ENCODE measurements around the gene ATP1A1.

ATP1A1 gene

DNA sequence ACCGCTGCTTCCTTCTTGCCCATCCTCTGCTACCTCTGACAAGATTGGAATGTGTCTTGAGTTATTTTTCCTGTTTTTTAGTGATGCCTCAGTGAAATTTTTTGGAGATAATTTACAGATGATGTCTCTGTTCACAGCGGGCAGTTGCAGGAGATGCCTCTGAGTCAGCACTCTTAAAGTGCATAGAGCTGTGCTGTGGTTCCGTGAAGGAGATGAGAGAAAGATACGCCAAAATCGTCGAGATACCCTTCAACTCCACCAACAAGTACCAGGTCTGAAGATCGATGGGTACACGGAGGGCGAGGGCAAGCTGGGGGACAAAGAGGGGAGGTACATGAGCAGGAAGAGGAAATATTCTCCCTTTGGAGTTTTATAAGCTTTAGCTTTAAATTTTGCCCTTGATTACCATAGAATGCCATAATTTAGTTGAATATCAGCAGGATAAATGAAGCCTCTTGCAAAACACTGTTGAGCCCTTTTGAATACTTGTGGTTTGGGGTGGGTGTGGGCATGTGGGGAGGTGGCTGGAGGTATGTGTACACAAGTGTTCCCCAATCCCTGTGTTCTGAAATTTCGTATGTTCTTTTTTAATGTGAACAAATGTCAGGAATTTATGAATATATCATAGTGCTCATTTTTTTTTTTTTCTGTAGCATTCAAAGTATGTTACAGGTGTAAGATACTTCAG lies 19.8 kb downstream of the ATP1A1 start:
- no peak for TF ChIP-seq TAF1 (IDR thresholded peaks at IDR 0.05; ENCODE audit: low read depth, low read length)
- no peak for TF ChIP-seq POU2F2 (IDR thresholded peaks at IDR 0.05; ENCODE audit: low read depth, low read length)
- TF ChIP-seq POLR2A (IDR thresholded peaks at IDR 0.05; ENCODE audit: low read depth, low read length), result no peak
- no peak for TF ChIP-seq SPI1 (IDR thresholded peaks at IDR 0.05; ENCODE audit: low read depth, low read length)
- no peak for TF ChIP-seq POLR2AphosphoS5 (IDR thresholded peaks at IDR 0.05; ENCODE audit: low read depth, low read length)
- FAIRE-seq, result no peak
- no peak for DNase-seq (ENCODE audit: insufficient read length, low spot score)

DNA sequence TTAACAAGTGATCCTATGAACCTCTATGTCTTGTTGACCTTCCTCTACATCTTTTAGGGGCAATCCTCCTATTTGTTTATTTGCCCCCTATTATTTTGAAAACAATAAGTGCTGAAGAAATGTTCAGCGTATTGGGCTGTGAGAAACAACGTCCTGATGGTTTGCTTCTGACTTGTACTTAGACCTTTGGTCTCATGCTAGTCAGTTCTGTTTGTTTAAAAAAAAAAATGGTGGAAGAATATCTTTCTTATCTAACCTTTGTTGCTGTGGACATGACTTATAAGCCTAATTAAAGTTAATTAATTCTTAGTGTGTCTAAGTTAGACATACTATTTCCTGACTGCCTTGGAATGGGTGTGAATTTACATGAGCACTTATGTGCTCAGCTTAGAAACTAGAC lies 20.7 kb downstream of the ATP1A1 start:
- no peak for TF ChIP-seq SPI1 (IDR thresholded peaks at IDR 0.05; ENCODE audit: low read depth, low read length)
- DNase-seq (ENCODE audit: insufficient read length, low spot score), result no peak
- FAIRE-seq, result no peak

DNA sequence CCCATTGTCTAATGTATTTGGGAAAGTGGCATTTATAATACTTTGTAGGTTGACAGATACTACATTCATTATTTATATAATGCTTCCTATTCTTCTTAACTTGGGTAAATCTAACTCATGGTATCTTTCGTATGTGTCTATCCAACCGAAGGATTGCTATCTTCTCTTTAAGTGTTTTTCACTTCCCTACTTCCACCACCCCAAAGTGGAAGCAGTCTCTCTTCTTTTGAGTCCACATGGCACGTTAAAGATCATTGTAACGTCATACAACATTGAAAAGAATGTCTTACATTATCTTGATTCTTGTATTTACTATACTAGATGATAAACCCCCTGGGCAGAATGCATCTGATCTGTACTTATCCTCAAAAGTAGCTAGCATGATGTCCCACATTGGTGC lies 21.2 kb downstream of the ATP1A1 start:
- DNase-seq (ENCODE audit: insufficient read length, low spot score) (no peak), FAIRE-seq (no peak)
- peak; percentile 77 for TF ChIP-seq SPI1 (IDR thresholded peaks at IDR 0.05; ENCODE audit: low read depth, low read length)
- TF ChIP-seq POLR2A (IDR thresholded peaks at IDR 0.05; ENCODE audit: low read depth, low read length), result no peak

DNA sequence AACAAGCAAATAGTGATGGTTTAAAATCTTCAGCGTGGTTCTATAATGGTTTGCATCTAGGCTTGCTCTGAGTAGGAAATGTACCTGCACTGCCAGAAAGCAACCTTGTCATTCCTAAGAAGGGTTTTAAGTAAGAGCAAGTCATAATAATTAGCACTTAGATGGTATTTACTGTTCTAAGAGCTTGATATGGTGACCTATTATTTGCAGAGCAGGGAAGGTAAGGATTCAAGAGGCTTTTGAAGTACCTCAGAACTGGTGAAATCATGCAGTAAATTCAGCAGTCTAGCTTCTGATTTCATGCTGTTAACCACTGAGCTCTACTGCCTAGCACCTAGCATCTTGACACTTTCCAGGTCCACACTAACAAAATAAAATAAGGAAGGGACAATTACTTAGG lies 23.7 kb downstream of the ATP1A1 start:
- TF ChIP-seq POU2F2 (IDR thresholded peaks at IDR 0.05; ENCODE audit: low read depth, low read length) (no peak), TAF1 (IDR thresholded peaks at IDR 0.05; ENCODE audit: low read depth, low read length) (no peak), POLR2AphosphoS5 (IDR thresholded peaks at IDR 0.05; ENCODE audit: low read depth, low read length) (no peak), PAX5 (IDR thresholded peaks at IDR 0.05; ENCODE audit: insufficient read depth, low read length, severe bottlenecking) (no peak), POLR2A (IDR thresholded peaks at IDR 0.05; ENCODE audit: low read depth, low read length) (no peak), SPI1 (IDR thresholded peaks at IDR 0.05; ENCODE audit: low read depth, low read length) (no peak)
- DNase-seq (ENCODE audit: insufficient read length, low spot score), result no peak
- no peak for FAIRE-seq

DNA sequence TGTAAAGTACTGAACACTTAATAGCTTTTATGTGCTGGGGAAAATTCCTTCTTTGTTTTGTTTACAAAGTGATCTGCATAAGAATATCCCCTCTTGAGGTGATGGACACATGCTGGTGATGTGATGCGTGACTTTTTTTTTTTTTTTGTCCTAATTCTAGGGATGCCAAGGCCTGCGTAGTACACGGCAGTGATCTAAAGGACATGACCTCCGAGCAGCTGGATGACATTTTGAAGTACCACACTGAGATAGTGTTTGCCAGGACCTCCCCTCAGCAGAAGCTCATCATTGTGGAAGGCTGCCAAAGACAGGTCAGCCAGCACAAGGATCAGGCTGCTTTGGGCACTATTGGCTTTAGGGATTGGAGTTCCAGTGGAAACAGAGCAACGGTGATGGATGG lies 24.7 kb downstream of the ATP1A1 start:
- no peak for TF ChIP-seq SPI1 (IDR thresholded peaks at IDR 0.05; ENCODE audit: low read depth, low read length)
- TF ChIP-seq POLR2A (IDR thresholded peaks at IDR 0.05; ENCODE audit: low read depth, low read length), result no peak
- TF ChIP-seq PAX5 (IDR thresholded peaks at IDR 0.05; ENCODE audit: insufficient read depth, low read length, severe bottlenecking), result no peak
- no peak for TF ChIP-seq POU2F2 (IDR thresholded peaks at IDR 0.05; ENCODE audit: low read depth, low read length)
- no peak for TF ChIP-seq POLR2AphosphoS5 (IDR thresholded peaks at IDR 0.05; ENCODE audit: low read depth, low read length)
- no peak for TF ChIP-seq TAF1 (IDR thresholded peaks at IDR 0.05; ENCODE audit: low read depth, low read length)
- FAIRE-seq (no peak), DNase-seq (ENCODE audit: insufficient read length, low spot score) (no peak)

DNA sequence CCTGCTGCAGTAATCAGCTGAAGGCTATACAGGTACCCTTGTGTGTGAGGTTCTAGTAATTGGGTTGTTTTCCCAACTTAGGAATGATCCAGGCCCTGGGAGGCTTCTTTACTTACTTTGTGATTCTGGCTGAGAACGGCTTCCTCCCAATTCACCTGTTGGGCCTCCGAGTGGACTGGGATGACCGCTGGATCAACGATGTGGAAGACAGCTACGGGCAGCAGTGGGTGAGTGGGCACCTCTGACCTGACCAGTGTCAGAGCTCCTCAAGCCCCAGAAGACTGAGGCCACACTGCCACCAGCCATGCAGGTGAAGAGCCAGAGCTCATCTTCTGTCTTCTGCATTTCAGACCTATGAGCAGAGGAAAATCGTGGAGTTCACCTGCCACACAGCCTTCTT lies 27.7 kb downstream of the ATP1A1 start:
- TF ChIP-seq POLR2A (IDR thresholded peaks at IDR 0.05; ENCODE audit: low read depth, low read length), result no peak
- FAIRE-seq (no peak), DNase-seq (ENCODE audit: insufficient read length, low spot score) (no peak)

DNA sequence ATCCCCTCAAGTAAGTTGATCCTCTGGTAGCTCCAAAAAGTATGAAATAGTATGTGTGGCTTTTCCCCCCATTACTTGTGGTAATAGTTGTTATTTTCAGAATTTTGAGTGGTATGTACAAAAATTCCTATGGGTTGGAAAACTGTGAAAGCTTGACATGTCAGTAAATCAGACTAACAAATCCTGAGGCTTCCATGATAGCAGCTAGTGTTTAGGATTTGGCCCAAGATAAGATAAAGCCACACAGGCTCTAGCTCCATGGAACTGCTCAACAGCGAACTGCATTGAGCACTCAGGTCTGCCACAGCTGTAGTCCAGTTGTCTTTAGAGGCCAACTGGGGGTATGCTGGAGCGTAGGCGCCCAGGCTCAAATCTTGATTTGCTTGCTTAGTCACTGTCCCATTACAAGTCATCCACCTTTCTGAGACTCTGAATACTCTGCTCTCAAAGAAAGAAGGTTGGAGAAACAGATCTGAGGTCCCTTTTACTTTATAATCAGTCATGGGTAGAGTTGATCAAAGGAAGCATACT lies 28.7 kb downstream of the ATP1A1 start:
- FAIRE-seq, result no peak
- DNase-seq (ENCODE audit: insufficient read length, low spot score), result no peak
- TF ChIP-seq POU2F2 (IDR thresholded peaks at IDR 0.05; ENCODE audit: low read depth, low read length) (no peak), POLR2A (IDR thresholded peaks at IDR 0.05; ENCODE audit: low read depth, low read length) (no peak), POLR2AphosphoS5 (IDR thresholded peaks at IDR 0.05; ENCODE audit: low read depth, low read length) (no peak), TAF1 (IDR thresholded peaks at IDR 0.05; ENCODE audit: low read depth, low read length) (no peak), PAX5 (IDR thresholded peaks at IDR 0.05; ENCODE audit: insufficient read depth, low read length, severe bottlenecking) (no peak), SPI1 (IDR thresholded peaks at IDR 0.05; ENCODE audit: low read depth, low read length) (no peak)

DNA sequence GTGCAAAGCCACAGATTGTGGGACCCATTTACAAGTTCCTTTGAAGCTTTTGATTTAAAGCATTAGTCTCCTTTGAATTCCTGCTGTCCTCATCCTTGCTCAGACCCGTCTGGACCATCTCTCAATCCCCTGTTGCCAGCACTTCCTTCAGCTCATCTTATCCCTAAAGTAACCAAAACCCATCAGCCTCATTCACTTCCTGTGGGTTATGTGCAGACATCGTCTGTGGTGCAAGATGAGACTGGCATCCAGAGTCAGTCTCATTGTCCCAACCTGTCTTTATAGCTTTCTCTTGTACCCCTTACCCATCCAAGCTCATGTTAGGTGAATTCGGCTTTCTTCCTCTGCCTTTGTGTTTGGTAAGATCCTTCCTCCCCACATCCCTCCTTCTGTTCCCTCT lies 29.3 kb downstream of the ATP1A1 start:
- TF ChIP-seq POLR2A (IDR thresholded peaks at IDR 0.05; ENCODE audit: low read depth, low read length) (no peak), SPI1 (IDR thresholded peaks at IDR 0.05; ENCODE audit: low read depth, low read length) (no peak)
- DNase-seq (ENCODE audit: insufficient read length, low spot score) (no peak), FAIRE-seq (no peak)

DNA sequence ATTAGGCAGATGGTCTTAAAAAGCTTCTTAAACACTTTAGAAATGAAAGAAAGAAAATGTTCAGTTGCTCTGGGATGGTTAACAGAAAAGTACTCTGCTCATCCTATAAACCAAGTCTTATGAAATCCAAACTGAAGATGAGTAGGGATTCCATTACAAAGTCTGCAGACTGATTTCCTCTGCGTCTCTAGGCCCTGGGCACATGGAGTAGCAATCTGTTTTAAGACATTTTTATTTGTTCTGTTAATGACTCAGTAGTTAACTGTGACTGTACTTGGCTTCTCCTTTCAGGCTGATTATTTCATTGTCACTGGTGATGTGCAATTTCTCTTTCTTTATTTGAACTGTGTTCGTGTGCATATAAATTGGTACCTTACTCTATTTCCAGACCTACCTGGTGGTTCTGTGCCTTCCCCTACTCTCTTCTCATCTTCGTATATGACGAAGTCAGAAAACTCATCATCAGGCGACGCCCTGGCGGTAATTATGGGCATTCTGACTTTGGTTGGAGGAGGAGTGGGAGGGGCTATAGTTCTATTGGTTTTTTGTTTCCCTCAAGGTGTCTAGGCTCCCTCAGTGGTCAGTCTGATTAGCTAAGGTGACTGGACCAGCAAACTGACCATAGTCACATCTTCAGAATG lies 30.6 kb downstream of the ATP1A1 start:
- no peak for DNase-seq (ENCODE audit: insufficient read length, low spot score)

DNA sequence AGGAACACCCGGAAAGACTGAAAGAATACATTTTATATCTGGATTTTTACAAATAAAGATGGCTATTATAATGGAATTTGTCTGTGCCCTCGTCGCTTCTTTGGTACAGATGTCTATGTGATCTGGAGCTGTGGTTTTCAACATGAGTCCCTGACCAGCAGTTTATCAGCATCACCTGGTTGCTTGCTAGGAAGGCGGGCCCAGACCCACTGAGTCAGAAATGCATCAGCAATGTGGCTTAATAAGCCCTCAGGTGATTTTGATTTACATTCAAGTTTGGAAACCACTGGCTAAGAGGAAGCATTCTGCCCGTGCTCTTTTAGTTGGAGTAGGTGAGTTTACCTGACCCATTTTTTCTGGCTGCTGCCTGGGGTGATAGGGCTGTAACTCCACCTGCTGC lies 31.7 kb downstream of the ATP1A1 start:
- TF ChIP-seq POU2F2 (IDR thresholded peaks at IDR 0.05; ENCODE audit: low read depth, low read length) (no peak), SPI1 (IDR thresholded peaks at IDR 0.05; ENCODE audit: low read depth, low read length) (no peak), POLR2A (IDR thresholded peaks at IDR 0.05; ENCODE audit: low read depth, low read length) (no peak), POLR2AphosphoS5 (IDR thresholded peaks at IDR 0.05; ENCODE audit: low read depth, low read length) (no peak), TAF1 (IDR thresholded peaks at IDR 0.05; ENCODE audit: low read depth, low read length) (no peak), PAX5 (IDR thresholded peaks at IDR 0.05; ENCODE audit: insufficient read depth, low read length, severe bottlenecking) (no peak)
- FAIRE-seq, result no peak
- no peak for DNase-seq (ENCODE audit: insufficient read length, low spot score)

More for the DNA sequence above, 30.6 kb downstream of the ATP1A1 start:
- TF ChIP-seq POLR2A (IDR thresholded peaks at IDR 0.05; ENCODE audit: low read depth, low read length) (no peak), PAX5 (IDR thresholded peaks at IDR 0.05; ENCODE audit: insufficient read depth, low read length, severe bottlenecking) (no peak), TAF1 (IDR thresholded peaks at IDR 0.05; ENCODE audit: low read depth, low read length) (no peak), SPI1 (IDR thresholded peaks at IDR 0.05; ENCODE audit: low read depth, low read length) (no peak), POU2F2 (IDR thresholded peaks at IDR 0.05; ENCODE audit: low read depth, low read length) (no peak), POLR2AphosphoS5 (IDR thresholded peaks at IDR 0.05; ENCODE audit: low read depth, low read length) (no peak)
- no peak for FAIRE-seq
